Suprapubic skin (tissue), 4 donors: ENCODE data around the gene ZNF619. TPM values are rescaled to one million over a fixed set of nuclear protein-coding genes. Genes with fewer than 3 reads are reported as not detected.
"Not testable (repeated sequence)": the region's sequence is repeated elsewhere in the genome, so short reads cannot be mapped to it uniquely, and the experiment has no call there.

ENCODE experiments used
- DNase-seq, 2 donors: peaks; one replicate each; pipeline ENCODE4 v3.0.0-alpha.2; 2019; ENCODE audit warnings: low spot score in 2 of 2
- H3K27ac ChIP-seq: fragments of 200-600 bp; sonication (generic); one replicate; pipeline ENCODE4 v1.5.1; 2019
- H3K27me3 ChIP-seq: fragments of 200-600 bp; sonication (generic); one replicate; pipeline ENCODE4 v1.5.1; 2019
- H3K36me3 ChIP-seq: fragments of 200-600 bp; sonication (generic); one replicate; pipeline ENCODE4 v1.5.1; 2019
- H3K4me1 ChIP-seq: fragments of 200-600 bp; sonication (generic); one replicate; pipeline ENCODE4 v1.5.1; 2019
- H3K4me3 ChIP-seq: fragments of 200-600 bp; sonication (generic); one replicate; pipeline ENCODE4 v1.5.1; 2019; ENCODE audit warnings: mild to moderate bottlenecking
- H3K9me3 ChIP-seq: fragments of 200-600 bp; sonication (generic); one replicate; pipeline ENCODE4 v1.5.1; 2019
- CTCF ChIP-seq, 2 donors: fragments of 200-600 bp in 1 of 2; fragments of 450-650 bp in 1 of 2; sonication (generic) in 1 of 2; IDR thresholded peaks; one replicate each; pipeline ENCODE4 v1.5.1; 2016 to 2019; ENCODE audit warnings: antibody characterized with exemption in 2 of 2, mild to moderate bottlenecking in 1 of 2, moderate library complexity in 1 of 2
- EP300 ChIP-seq: sonication (generic); formaldehyde crosslinking; IDR thresholded peaks from one replicate; pipeline ENCODE4 v1.6.1; 2017; ENCODE audit warnings: antibody characterized with exemption
- POLR2A ChIP-seq, 2 donors: fragments of 450-650 bp; IDR thresholded peaks; one replicate each; pipeline ENCODE4 v1.6.1; 2017; ENCODE audit warnings: antibody characterized with exemption in 2 of 2, mild to moderate bottlenecking in 2 of 2, moderate library complexity in 2 of 2
- POLR2AphosphoS5 ChIP-seq, 3 donors: sonication (generic); formaldehyde crosslinking; IDR thresholded peaks; one replicate each; pipeline ENCODE4 v1.6.1; 2017; ENCODE audit warnings: antibody characterized with exemption in 3 of 3
- WGBS: methylation state at CpG from one replicate; pipeline ENCODE4 v1.1.5; 2018; 5-methylcytosine and 5-hydroxymethylcytosine counted together
- total RNA-seq, 4 donors: library from RNA; depleted of rRNA; stranded (reverse); fragments of >200 nt; gene quantifications; one replicate each; pipeline ENCODE4 v1.1.0, GENCODE V29; 2016

Gene ZNF619
- total RNA-seq, 4 donors from 2014 or later, result 4.1 to 10.4 (median 6.1) TPM

- no peak for DNase-seq
- peaks cover 58% of the 10 kb centered on the region for H3K36me3 ChIP-seq
- no peaks in the 10 kb centered on the region for H3K9me3 ChIP-seq
- no peak overlapping the region for H3K27ac ChIP-seq
- 72% methylated on average over 3 of the region's 3 CpGs for WGBS
- no peak overlapping the region for H3K4me3 ChIP-seq
- TF ChIP-seq POLR2AphosphoS5 (IDR thresholded peaks at IDR 0.05) (no peak), POLR2A (IDR thresholded peaks at IDR 0.05) (no peak), EP300 (no peak)
- H3K27me3 ChIP-seq, result no peaks in the 10 kb centered on the region
- peaks cover 25% of the 10 kb centered on the region for H3K4me1 ChIP-seq
Measured at GRCh38 chr3:40461161-40461560, 15.8 kb upstream of the ZNF619 start.

- DNase-seq, H3K27ac ChIP-seq, H3K4me3 ChIP-seq, H3K27me3 ChIP-seq, H3K9me3 ChIP-seq: not testable (repeated sequence)
- Histone ChIP-seq H3K4me1 (peaks cover 18% of the 10 kb centered on the region), H3K36me3 (peaks cover 58% of the 10 kb centered on the region)
- WGBS, result 87% methylated on average over 7 of the region's 7 CpGs
Measured at GRCh38 chr3:40462838-40463237, 14.1 kb upstream of the ZNF619 start.

- H3K4me1 ChIP-seq, result peaks cover 10% of the 10 kb centered on the region
- H3K36me3 ChIP-seq, result peaks cover 58% of the 10 kb centered on the region
- H3K9me3 ChIP-seq, result no peaks in the 10 kb centered on the region
- no peak overlapping the region for H3K4me3 ChIP-seq
- H3K27ac ChIP-seq, result no peak overlapping the region
- WGBS, result 94% methylated on average over 2 of the region's 2 CpGs
- no peak for DNase-seq
- H3K27me3 ChIP-seq, result no peaks in the 10 kb centered on the region
- no peak for TF ChIP-seq POLR2A (IDR thresholded peaks at IDR 0.05)
- TF ChIP-seq EP300, result no peak
- no peak for TF ChIP-seq CTCF (IDR thresholded peaks at IDR 0.05)
- no peak for TF ChIP-seq POLR2AphosphoS5 (IDR thresholded peaks at IDR 0.05)
Measured at GRCh38 chr3:40463579-40463978, 13.3 kb upstream of the ZNF619 start.

- Histone ChIP-seq H3K27ac (no peak overlapping the region), H3K36me3 (peaks cover 48% of the 10 kb centered on the region), H3K9me3 (no peaks in the 10 kb centered on the region), H3K4me1 (peaks cover under 1% of the 10 kb centered on the region), H3K4me3 (no peak overlapping the region), H3K27me3 (no peaks in the 10 kb centered on the region)
- TF ChIP-seq POLR2A (IDR thresholded peaks at IDR 0.05) (no peak), POLR2AphosphoS5 (IDR thresholded peaks at IDR 0.05) (no peak), EP300 (no peak), CTCF (IDR thresholded peaks at IDR 0.05) (no peak)
- 60% methylated on average over 8 of the region's 9 CpGs for WGBS
- no peak for DNase-seq
Measured at GRCh38 chr3:40464339-40465110, 12.4 kb upstream of the ZNF619 start.

GRCh38 chr3:40465111-40465407 is 11.9 kb upstream of the ZNF619 start:
- WGBS, result 71% methylated on average over 4 of the region's 4 CpGs
- H3K9me3 ChIP-seq, result no peaks in the 10 kb centered on the region
- no peak for DNase-seq
- H3K4me1 ChIP-seq, result no peaks in the 10 kb centered on the region
- no peak overlapping the region for H3K4me3 ChIP-seq
- peaks cover 44% of the 10 kb centered on the region for H3K36me3 ChIP-seq
- TF ChIP-seq POLR2A (IDR thresholded peaks at IDR 0.05), result no peak
- no peak for TF ChIP-seq EP300
- no peak for TF ChIP-seq CTCF (IDR thresholded peaks at IDR 0.05)
- TF ChIP-seq POLR2AphosphoS5 (IDR thresholded peaks at IDR 0.05), result no peak
- no peaks in the 10 kb centered on the region for H3K27me3 ChIP-seq
- H3K27ac ChIP-seq, result no peak overlapping the region

GRCh38 chr3:40465456-40465855 is 11.5 kb upstream of the ZNF619 start:
- Histone ChIP-seq H3K27ac (no peak overlapping the region), H3K36me3 (peaks cover 40% of the 10 kb centered on the region), H3K27me3 (no peaks in the 10 kb centered on the region), H3K9me3 (no peaks in the 10 kb centered on the region), H3K4me1 (no peaks in the 10 kb centered on the region), H3K4me3 (no peak overlapping the region)
- no peak for DNase-seq
- 80% methylated on average over 2 of the region's 2 CpGs for WGBS
- TF ChIP-seq CTCF (IDR thresholded peaks at IDR 0.05), result no peak
- TF ChIP-seq POLR2A (IDR thresholded peaks at IDR 0.05), result no peak
- TF ChIP-seq EP300, result no peak
- no peak for TF ChIP-seq POLR2AphosphoS5 (IDR thresholded peaks at IDR 0.05)
